ENCODE data around the gene TJAP1.
"Not testable (repeated sequence)": the region's sequence is repeated elsewhere in the genome, so short reads cannot be mapped to it uniquely, and the experiment has no call there.

Gene TJAP1

DNA sequence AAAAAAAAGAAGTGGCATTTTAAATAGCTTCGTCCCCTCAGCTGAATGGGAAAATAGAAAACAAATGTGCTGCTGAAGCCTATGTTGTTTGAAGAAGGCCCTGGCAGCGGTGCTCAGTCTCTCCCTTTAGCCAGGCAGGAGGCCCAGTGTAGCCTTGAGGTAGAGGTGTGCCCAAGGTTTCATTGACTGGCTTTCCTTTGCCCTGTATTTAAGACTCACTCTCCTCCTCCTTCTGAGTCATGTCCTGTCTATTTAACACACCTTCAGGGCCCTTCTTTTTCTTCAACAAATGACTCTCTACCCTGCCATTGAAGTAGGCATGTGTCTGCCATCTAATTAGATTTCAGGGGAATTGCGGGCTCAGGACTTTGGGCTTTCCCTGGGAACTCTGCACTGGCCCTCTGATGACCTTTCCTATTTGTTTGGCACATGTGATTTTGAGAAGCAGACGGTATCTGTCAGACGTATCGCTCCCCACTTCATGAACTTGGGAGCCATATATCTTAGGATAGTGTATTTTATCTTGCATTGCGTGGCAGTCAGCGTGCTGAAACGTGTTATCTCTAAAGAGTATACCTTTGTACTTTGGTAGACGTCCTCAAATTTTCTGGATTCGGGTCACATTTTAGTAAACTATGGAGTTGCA, 4.3 kb downstream of the TJAP1 start:
- no peak for DNase-seq (ENCODE audit: low spot score)

DNA sequence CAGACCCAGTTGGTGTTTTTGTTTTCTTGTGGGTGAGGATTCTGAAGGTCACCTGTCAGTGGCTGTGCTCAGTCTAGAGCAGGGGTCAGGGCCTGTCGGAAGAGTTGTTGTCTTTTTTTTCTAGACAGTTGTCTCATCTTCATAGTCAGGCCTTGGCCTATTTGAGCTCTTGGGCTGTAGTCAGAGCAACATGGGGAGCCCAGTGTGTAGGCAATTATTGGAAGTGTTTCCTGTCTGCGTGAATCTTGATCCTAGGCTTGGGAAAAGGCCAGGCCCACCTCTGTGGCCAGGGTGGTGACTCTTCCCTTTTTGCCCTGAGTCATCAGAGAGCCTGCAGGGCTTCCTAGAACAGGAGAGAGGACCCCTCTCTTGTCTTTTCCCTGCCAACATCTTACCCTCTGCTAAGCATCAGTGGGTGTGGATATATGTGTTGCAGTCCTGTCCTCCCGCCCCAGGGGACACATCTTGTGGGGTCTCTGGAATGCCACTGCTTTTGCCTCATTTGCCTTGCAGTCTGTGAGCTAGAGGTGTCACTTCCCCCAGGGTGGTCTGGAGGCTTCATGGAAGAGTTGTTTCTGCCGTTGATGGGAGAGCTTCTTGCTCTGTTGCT, 11.4 kb downstream of the TJAP1 start:
- DNase-seq (ENCODE audit: low spot score), result peak; percentile 67

DNA sequence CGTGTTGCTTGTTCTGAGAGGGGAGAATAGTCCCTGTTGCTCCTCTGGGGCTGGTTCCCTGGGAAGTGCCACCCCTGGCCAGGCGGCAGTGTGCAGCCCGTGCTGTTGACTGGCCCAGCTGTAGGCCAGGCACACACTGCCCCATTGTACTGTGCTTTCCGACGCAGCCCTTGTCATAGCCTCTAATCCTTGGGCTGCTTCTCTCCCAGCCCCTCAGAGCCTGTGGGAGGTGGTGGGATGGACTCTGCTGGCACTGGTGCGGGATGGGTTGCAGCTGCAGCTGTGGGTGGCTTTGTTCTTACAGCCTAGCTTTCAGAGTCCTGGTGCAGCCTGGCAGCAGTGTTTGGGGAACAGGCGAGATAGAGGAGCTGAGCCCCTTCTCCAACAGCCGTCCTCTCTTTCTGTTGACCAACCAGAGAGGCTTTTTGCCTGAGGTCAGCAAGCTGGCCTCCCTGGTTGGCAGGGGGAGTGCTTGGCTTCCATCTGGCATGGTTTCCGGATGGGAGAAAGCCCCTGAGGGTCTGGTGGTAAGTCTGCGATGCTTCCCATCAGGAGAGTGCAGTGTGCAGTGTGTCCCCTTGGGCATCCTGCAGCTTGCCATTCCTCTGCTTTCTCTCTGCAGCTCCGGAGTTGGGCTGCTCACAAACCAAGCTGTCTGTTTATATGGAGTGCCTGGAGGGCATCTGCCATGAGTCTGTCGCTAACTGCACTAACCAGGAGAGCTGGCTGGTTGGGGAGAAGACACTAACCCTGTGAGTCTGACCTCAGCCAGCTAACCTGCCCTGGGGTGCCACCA, 12.1 kb downstream of the TJAP1 start:
- no peak for DNase-seq (ENCODE audit: low spot score)

DNA sequence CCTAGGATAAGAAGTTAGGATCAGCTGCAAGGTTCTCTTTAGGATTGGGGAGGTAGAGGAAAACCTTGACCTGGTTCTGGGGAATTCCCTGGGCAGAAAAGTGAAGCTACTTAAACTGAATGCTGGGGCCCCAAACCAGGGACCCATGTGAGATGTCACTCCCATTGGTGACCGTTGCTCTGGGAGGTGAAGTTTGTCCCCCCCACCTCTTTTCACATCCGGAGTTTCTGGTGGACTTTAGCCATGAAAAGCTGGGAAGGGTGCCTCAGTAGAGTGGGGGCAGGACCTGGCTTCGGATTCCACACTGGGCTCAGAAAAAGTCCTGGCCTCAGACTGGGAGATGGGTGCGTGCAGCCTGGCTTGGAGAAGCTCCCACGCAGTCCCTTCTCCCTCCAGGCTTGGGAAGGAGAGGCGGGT, 13.2 kb downstream of the TJAP1 start:
- no peak for DNase-seq (ENCODE audit: low spot score)

GRCh38 chr6:43491750-43492661, 14.6 kb downstream of the TJAP1 start:
- peak; percentile 91 for DNase-seq (ENCODE audit: low spot score)

DNA sequence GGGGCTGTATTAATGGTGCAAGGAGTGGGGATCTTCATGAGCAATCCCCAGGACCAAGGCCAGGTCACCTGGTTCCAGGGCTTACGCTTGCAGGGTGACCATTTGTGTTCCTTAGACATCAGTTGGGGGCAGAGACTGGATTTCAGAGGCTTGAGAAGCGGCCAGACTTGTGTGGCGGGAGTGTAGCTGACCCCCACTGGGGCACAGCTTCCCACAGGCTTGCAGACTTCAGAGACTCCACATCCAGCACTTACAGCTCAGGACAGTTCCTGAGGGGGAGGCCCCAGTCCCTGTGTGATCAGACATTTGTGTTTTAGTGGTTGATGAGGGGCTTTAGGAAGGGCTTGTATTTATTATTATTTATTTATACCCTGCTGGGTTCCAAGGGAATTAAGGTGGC, 15.3 kb downstream of the TJAP1 start:
- DNase-seq (ENCODE audit: low spot score), result no peak

GRCh38 chr6:43493230-43493629, 15.9 kb downstream of the TJAP1 start:
- DNase-seq (ENCODE audit: low spot score), result no peak

DNA sequence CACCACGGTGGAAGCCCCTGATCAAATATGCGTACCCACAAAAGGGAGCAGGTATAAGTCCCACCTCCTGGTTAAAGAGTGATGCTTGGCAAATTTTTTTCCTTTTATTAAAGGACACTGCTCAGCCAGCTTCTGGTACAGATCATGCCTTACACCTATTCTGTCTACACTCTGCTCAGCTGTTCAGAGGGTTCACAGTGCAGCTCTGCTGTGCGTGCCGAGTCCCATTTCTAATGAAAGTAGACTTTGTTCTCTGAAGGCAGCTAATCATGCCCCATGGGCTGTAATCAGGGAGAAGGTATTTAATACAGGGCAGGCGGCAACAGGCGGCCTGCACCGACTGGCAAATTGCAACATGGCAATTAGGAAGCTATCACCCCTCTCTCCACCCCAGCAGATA, 16.5 kb downstream of the TJAP1 start:
- no peak for DNase-seq (ENCODE audit: low spot score)

DNA sequence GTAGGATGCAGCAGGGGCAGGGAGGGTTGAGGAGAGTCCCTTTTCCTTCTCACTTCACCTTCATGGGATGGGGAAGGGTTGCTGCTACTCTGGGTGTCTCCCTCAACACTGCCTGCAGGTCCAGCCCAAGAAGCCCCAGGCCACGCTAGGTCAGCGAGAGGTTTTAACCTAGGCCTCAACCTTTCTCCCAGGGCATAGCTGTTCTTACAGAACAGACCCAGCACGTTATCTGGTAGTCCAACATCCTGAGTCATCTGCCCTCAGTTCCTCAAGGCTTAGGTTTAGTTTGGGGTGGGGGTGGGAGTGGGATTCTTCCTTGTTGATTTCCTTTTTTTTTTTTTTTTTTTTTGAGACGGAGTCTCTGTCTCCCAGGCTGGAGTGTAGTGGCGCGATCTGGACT, 17.0 kb downstream of the TJAP1 start:
- no peak for DNase-seq (ENCODE audit: low spot score)

DNA sequence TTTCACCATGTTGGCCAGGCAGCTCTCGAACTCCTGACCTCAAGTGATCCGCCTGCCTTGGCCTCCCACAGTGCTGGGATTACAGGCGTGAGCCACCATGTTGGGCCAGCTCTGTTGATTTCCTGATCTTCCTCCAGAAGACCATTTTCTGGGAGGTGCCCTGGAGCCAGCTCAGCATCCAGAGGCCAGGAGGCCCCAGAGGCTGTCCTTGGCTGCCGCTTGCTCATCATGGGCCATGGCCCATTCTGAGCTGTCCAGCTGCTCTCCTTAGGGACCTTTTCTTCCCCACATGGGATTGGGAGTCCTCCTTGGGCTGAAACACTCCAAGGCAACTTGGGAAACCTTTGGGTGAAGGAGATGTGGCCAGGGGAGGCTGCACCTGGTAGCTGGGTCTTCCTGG, 17.4 kb downstream of the TJAP1 start:
- no peak for DNase-seq (ENCODE audit: low spot score)

DNA sequence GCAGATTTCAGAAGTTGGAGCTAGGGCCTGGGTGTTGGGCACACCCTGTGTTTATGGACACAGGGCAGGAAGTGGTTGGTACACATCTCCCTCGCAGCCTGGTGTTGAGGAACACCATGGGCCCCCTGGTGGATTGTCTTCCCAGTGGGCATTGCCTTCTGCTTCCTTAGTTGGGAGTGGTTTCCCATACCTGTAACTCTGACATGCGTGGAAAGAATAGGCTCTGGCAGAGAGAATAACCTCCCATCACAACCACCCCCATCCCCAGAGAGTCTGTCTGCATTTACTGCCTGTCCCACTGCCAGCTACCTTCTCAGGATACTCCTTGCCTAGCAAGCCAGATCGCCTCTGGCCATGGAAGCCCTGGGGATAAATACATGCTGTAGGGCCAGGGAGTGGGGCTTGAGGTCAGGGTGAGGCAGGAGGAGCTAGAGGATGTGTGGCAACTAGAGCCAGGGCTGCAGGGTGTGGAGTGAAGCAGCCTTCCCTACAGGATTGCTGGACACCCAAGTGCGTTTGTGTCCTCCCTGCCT, 18.1 kb downstream of the TJAP1 start:
- DNase-seq (ENCODE audit: low spot score), result peak; percentile 19

DNA sequence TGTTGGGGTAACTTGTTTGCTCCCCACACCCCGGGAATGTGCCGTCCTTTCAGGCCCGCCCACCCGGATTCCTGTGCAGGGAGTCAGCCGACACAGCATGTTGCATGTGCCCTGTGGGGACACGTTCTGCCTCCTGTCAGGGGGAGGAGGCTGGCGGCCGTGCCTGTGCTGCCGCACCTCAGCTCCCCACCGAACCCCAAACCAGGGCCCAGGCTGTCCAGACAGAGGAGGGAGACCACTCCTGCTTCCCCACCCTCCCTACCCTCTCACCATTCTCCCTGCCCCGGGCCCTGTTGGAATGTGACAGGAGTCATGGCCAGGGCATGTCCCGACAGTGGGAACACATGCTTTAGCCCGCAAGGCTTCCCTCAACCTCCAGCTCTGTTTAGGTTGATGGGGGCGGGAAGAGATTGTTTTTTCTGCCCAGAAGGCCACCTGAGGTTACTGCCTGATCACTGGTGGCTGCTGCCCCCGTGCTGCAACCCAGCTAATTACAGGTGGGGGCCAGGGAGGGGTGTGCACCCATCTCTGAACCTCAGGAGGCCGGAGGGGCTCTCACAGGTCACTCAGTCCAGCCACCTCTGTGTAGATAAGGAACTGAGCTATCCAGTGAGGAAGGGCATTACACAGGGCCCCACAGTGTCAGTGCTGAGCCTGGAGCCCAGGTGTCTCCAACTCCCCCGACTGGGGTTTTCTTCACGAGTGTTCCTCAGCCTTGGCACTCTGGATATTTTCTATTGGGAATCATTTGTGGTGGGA, 19.2 kb downstream of the TJAP1 start:
- DNase-seq (ENCODE audit: low spot score), result peak; percentile 84

- no peak for DNase-seq (ENCODE audit: low spot score)
Measured at GRCh38 chr6:43497129-43497396, 19.7 kb downstream of the TJAP1 start.

DNA sequence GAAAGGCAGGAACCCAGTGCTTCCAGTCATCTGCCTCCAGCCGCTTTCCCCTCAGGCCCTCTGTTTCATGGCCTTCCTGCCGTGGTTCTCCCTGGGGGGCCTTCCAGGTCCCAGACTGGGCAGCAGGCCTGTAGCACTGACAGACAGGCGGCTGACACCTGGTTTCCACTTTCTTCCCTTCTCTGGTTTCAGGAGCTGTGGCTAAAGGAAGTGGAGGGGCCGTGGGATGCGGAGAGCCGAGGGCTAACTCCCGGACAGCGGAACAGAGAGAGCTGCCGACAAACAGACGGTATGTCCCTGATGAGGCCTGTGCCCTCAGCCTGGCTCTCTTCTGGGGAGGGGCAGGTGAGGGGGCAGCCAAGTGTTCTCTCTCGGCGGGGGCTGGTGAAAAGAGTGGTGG, 20.3 kb downstream of the TJAP1 start:
- DNase-seq (ENCODE audit: low spot score), result no peak

DNA sequence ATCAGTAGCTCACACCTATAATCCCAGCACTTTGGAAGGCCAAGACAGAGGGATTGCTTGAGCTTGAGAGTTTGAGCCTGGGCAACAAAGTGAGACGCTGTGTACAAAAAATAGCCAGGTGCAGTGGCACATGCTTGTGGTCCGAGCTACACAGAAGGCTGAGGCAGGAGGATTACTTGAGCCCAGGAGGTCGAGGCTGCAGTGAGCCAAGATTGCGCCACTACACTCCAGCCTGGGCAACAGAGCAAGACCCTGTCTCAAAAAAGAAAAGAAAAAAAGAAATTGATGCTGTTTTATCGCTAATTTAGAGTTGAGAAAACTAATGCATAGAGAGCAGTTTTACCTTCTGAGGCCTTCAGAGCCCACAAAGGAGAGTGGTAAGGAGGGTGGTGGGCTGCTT, 20.9 kb downstream of the TJAP1 start:
- DNase-seq (ENCODE audit: low spot score), result not testable (repeated sequence)

- no peak for DNase-seq (ENCODE audit: low spot score)
Measured at GRCh38 chr6:43499028-43499815, 21.9 kb downstream of the TJAP1 start.

DNA sequence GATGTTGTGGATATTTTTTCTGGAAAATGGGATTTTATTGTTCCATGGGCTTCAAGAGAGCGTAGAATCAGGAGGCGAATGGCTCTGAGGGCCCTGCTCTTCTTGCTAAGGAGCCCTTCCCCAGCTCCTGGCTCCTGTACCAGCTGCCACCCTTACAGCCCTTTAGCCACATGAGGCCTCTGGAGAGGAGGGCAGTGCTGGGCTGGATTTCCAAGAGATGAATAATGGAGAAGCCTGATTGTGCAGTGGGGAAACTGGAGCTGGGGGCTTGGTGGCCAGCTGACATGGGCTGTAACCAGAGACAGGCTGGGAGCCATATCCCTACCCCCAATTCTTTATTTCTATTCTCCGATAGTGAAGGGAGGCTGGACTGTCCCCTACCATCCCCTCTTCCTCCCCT, 23.6 kb downstream of the TJAP1 start:
- no peak for DNase-seq (ENCODE audit: low spot score)

GRCh38 chr6:43502666-43503065, 25.3 kb downstream of the TJAP1 start:
- no peak for DNase-seq (ENCODE audit: low spot score)

DNA sequence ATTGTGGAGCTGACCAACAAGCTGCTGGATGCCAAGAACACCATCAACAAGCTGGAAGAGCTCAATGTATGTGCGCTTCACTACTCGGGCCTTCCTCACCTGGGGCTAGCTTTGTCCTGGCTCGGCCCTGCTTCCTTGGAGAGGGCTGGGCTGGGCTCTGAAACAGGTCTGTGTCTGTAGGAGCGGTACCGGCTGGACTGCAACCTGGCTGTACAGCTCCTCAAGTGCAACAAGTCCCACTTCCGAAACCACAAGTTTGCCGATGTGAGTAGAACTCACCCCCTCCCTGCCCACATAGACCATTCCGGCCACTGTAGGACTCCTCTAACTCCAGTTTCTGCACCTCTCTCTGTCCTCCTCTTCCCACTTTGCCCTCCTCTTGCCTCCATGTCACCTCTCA, 26.1 kb downstream of the TJAP1 start:
- DNase-seq (ENCODE audit: low spot score), result no peak

- DNase-seq (ENCODE audit: low spot score), result no peak
Measured at GRCh38 chr6:43504756-43505593, 27.6 kb downstream of the TJAP1 start.

Data from AG08395 (cell line).